NCI-H2029 treated with DMSO at 0.1 percent for 48 hours (cell line): Measurements from ENCODE around the gene SLC7A5.
"Not testable (repeated sequence)": the region's sequence is repeated elsewhere in the genome, so short reads cannot be mapped to it uniquely, and the experiment has no call there.

Source experiments
- DNase-seq: peaks from one replicate; lab custom pipeline; 2025; lab: John Stamatoyannopoulos, UW

SLC7A5 gene

GRCh38 chr16:87888346-87888745 is 19.0 kb upstream of the SLC7A5 start:
- not testable (repeated sequence) for DNase-seq

GRCh38 chr16:87887931-87888330 is 18.6 kb upstream of the SLC7A5 start:
- not testable (repeated sequence) for DNase-seq

- peak; percentile 11 for DNase-seq
Observed at GRCh38 chr16:87885371-87885967, 16.2 kb upstream of the SLC7A5 start.

- DNase-seq, result no peak
Observed at GRCh38 chr16:87882436-87883019, 13.2 kb upstream of the SLC7A5 start.

GRCh38 chr16:87881324-87882200 is 12.3 kb upstream of the SLC7A5 start:
- no peak for DNase-seq

GRCh38 chr16:87880117-87880696 is 10.9 kb upstream of the SLC7A5 start:
- no peak for DNase-seq

GRCh38 chr16:87879411-87880013 is 10.2 kb upstream of the SLC7A5 start:
- DNase-seq, result not testable (repeated sequence)

- no peak for DNase-seq
Observed at GRCh38 chr16:87878704-87879103, 9.4 kb upstream of the SLC7A5 start.

GRCh38 chr16:87877942-87878507 is 8.7 kb upstream of the SLC7A5 start:
- DNase-seq, result no peak

GRCh38 chr16:87874639-87875427 is 5.5 kb upstream of the SLC7A5 start:
- DNase-seq, result no peak

- not testable (repeated sequence) for DNase-seq
Observed at GRCh38 chr16:87870418-87871291, 1.3 kb upstream of the SLC7A5 start.

- not testable (repeated sequence) for DNase-seq
Observed at GRCh38 chr16:87869879-87870417, 641 bp upstream of the SLC7A5 start.

- DNase-seq, result not testable (repeated sequence)
Observed at GRCh38 chr16:87868254-87869029, 865 bp downstream of the SLC7A5 start.

- not testable (repeated sequence) for DNase-seq
Observed at GRCh38 chr16:87865902-87866555, 3.3 kb downstream of the SLC7A5 start.

- DNase-seq, result no peak
Observed at GRCh38 chr16:87864331-87864989, 4.8 kb downstream of the SLC7A5 start.

- DNase-seq, result not testable (repeated sequence)
Observed at GRCh38 chr16:87863327-87863635, 6.0 kb downstream of the SLC7A5 start.

GRCh38 chr16:87862597-87863326 is 6.5 kb downstream of the SLC7A5 start:
- DNase-seq, result not testable (repeated sequence)
